Endothelial cell of umbilical vein (primary cell): ENCODE measurements around the gene SLC23A3.

Source experiments
- EZH2 ChIP-seq: IDR thresholded peaks from 2 replicates; pipeline ENCODE4 v1.6.1; 2012; ENCODE audit warnings: borderline replicate concordance, low read depth, mild to moderate bottlenecking, moderate library complexity, low read length, inconsistent platforms; ENCODE audit not compliant: severe bottlenecking
- GATA2 ChIP-seq: IDR thresholded peaks from 2 replicates; pipeline ENCODE4 v1.7.0; 2011; ENCODE audit warnings: low read depth, mild to moderate bottlenecking, moderate library complexity, mixed read lengths, low read length; ENCODE audit not compliant: insufficient read length, insufficient read depth
- POLR2A ChIP-seq: IDR thresholded peaks from 2 replicates; pipeline ENCODE4 v1.6.1; 2012; ENCODE audit warnings: low read depth, mild to moderate bottlenecking, control low read depth, low read length
- POLR2AphosphoS5 ChIP-seq: IDR thresholded peaks from 2 replicates; pipeline ENCODE4 v1.6.1; 2012; ENCODE audit warnings: low read depth, mild to moderate bottlenecking, control low read depth, low read length, moderate library complexity; ENCODE audit not compliant: insufficient read depth
- TF ChIP-seq, protein P1 (sequence below), 2 donors: IDR thresholded peaks; 1 replicate in 1 of 2; 2 replicates in 1 of 2; pipeline ENCODE4 v1.5.1; 2011; ENCODE audit warnings: low read length in 2 of 2, mild to moderate bottlenecking in 2 of 2, moderate library complexity in 2 of 2, control low read depth in 1 of 2, inconsistent platforms in 1 of 2, low read depth in 1 of 2; ENCODE audit not compliant: insufficient read depth in 1 of 2; ENCODE audit errors: extremely low read depth in 1 of 2
- TF ChIP-seq, protein P2 (sequence below): IDR thresholded peaks from 2 replicates; pipeline ENCODE4 v1.6.1; 2011; ENCODE audit not compliant: insufficient read depth, insufficient read length

DNA sequence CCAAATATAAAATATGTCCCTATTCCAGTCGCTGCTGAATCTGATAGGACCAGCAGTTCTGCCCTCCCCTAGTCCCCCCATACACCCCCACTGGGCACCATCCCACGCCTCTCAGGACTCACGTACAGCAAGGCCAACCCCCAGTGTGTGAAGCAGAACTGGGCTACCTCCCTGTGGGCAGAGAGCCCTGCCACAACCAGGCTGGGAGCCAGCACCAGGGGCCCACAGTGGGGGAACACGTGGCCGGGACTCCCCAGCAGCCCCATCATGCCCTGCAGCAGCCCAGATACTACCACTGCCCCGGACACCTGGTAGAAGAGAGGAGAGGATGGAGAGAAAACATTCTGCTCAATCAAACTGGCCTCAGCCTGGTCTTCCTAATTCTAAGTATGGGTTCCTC lies 1.3 kb downstream of the SLC23A3 start:
- TF ChIP-seq, protein P1, sequence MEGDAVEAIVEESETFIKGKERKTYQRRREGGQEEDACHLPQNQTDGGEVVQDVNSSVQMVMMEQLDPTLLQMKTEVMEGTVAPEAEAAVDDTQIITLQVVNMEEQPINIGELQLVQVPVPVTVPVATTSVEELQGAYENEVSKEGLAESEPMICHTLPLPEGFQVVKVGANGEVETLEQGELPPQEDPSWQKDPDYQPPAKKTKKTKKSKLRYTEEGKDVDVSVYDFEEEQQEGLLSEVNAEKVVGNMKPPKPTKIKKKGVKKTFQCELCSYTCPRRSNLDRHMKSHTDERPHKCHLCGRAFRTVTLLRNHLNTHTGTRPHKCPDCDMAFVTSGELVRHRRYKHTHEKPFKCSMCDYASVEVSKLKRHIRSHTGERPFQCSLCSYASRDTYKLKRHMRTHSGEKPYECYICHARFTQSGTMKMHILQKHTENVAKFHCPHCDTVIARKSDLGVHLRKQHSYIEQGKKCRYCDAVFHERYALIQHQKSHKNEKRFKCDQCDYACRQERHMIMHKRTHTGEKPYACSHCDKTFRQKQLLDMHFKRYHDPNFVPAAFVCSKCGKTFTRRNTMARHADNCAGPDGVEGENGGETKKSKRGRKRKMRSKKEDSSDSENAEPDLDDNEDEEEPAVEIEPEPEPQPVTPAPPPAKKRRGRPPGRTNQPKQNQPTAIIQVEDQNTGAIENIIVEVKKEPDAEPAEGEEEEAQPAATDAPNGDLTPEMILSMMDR (IDR thresholded peaks at IDR 0.05; ENCODE audit: extremely low read depth in 1 of 2, insufficient read depth in 1 of 2, low read depth in 1 of 2, low read length in 2 of 2) = no peak
- no peak for TF ChIP-seq POLR2A
- no peak for TF ChIP-seq GATA2
- TF ChIP-seq POLR2AphosphoS5 = no peak
- TF ChIP-seq EZH2 = no peak
- TF ChIP-seq, protein P2, sequence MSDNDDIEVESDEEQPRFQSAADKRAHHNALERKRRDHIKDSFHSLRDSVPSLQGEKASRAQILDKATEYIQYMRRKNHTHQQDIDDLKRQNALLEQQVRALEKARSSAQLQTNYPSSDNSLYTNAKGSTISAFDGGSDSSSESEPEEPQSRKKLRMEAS = no peak
